Inferior parietal cortex (tissue), 1 donor: Measurements from ENCODE around the gene ZBTB42.
"Not testable (repeated sequence)": the region's sequence is repeated elsewhere in the genome, so short reads cannot be mapped to it uniquely, and the experiment has no call there.

Experiments used
- DNase-seq: peaks from one replicate; pipeline ENCODE4 v3.0.0-alpha.2; 2016; ENCODE audit errors: extremely low spot score

ZBTB42 gene

GRCh38 chr14:104836171-104836935 lies 35.5 kb downstream of the ZBTB42 start:
- DNase-seq: not testable (repeated sequence)

- DNase-seq: no peak
Measured at GRCh38 chr14:104841730-104842129, 40.8 kb downstream of the ZBTB42 start.

GRCh38 chr14:104843006-104843405 lies 42.1 kb downstream of the ZBTB42 start:
- DNase-seq: no peak

GRCh38 chr14:104843442-104844305 lies 42.8 kb downstream of the ZBTB42 start:
- no peak for DNase-seq

GRCh38 chr14:104844306-104845032 lies 43.6 kb downstream of the ZBTB42 start:
- DNase-seq: peak; percentile 20

- DNase-seq: no peak
Measured at GRCh38 chr14:104845033-104845666, 44.2 kb downstream of the ZBTB42 start.

GRCh38 chr14:104845834-104846441 lies 45.0 kb downstream of the ZBTB42 start:
- DNase-seq: no peak

- no peak for DNase-seq
Measured at GRCh38 chr14:104852280-104852663, 51.4 kb downstream of the ZBTB42 start.
